ENCODE data around the gene MDGA2. TPM values are rescaled to one million over a fixed set of nuclear protein-coding genes. Genes with fewer than 3 reads are reported as not detected.
"Not testable (repeated sequence)": the region's sequence is repeated elsewhere in the genome, so short reads cannot be mapped to it uniquely, and the experiment has no call there.

MDGA2 gene
- total RNA-seq, 1 donor: not detected

GRCh38 chr14:47226877-47227520 lies 448.4 kb downstream of the MDGA2 start:
- no peaks in the 10 kb centered on the region for H3K27me3 ChIP-seq (ENCODE audit: insufficient read depth, low read length)
- no peaks in the 10 kb centered on the region for H3K9me3 ChIP-seq (ENCODE audit: low read depth, low read length)
- H3K4me3 ChIP-seq (ENCODE audit: low read length): no peak overlapping the region
- peaks cover 4% of the 10 kb centered on the region for H3K4me1 ChIP-seq (ENCODE audit: insufficient read depth, low read length)

GRCh38 chr14:47223656-47224055 lies 451.7 kb downstream of the MDGA2 start:
- Histone ChIP-seq H3K4me1 (ENCODE audit: insufficient read depth, low read length) (peaks cover 4% of the 10 kb centered on the region), H3K27me3 (ENCODE audit: insufficient read depth, low read length) (no peaks in the 10 kb centered on the region), H3K9me3 (ENCODE audit: low read depth, low read length) (no peaks in the 10 kb centered on the region), H3K4me3 (ENCODE audit: low read length) (no peak overlapping the region)

GRCh38 chr14:47220096-47220495 lies 455.3 kb downstream of the MDGA2 start:
- Histone ChIP-seq H3K4me1 (ENCODE audit: insufficient read depth, low read length) (no peaks in the 10 kb centered on the region), H3K9me3 (ENCODE audit: low read depth, low read length) (no peaks in the 10 kb centered on the region), H3K27me3 (ENCODE audit: insufficient read depth, low read length) (no peaks in the 10 kb centered on the region), H3K4me3 (ENCODE audit: low read length) (no peak overlapping the region)

- Histone ChIP-seq H3K4me1 (ENCODE audit: insufficient read depth, low read length) (no peaks in the 10 kb centered on the region), H3K4me3 (ENCODE audit: low read length) (no peak overlapping the region), H3K27me3 (ENCODE audit: insufficient read depth, low read length) (no peaks in the 10 kb centered on the region), H3K9me3 (ENCODE audit: low read depth, low read length) (no peaks in the 10 kb centered on the region)
Observed at GRCh38 chr14:47211263-47211662, 464.1 kb downstream of the MDGA2 start.

GRCh38 chr14:47210099-47210498 lies 465.3 kb downstream of the MDGA2 start:
- Histone ChIP-seq H3K4me1 (ENCODE audit: insufficient read depth, low read length) (no peaks in the 10 kb centered on the region), H3K4me3 (ENCODE audit: low read length) (no peak overlapping the region), H3K9me3 (ENCODE audit: low read depth, low read length) (no peaks in the 10 kb centered on the region), H3K27me3 (ENCODE audit: insufficient read depth, low read length) (no peaks in the 10 kb centered on the region)

- Histone ChIP-seq H3K4me3 (ENCODE audit: low read length) (no peak overlapping the region), H3K4me1 (ENCODE audit: insufficient read depth, low read length) (no peaks in the 10 kb centered on the region), H3K27me3 (ENCODE audit: insufficient read depth, low read length) (no peaks in the 10 kb centered on the region), H3K9me3 (ENCODE audit: low read depth, low read length) (no peaks in the 10 kb centered on the region)
Observed at GRCh38 chr14:47208434-47208833, 467.0 kb downstream of the MDGA2 start.

GRCh38 chr14:47207617-47208016 lies 467.8 kb downstream of the MDGA2 start:
- Histone ChIP-seq H3K4me3 (ENCODE audit: low read length) (no peak overlapping the region), H3K4me1 (ENCODE audit: insufficient read depth, low read length) (no peaks in the 10 kb centered on the region), H3K27me3 (ENCODE audit: insufficient read depth, low read length) (no peaks in the 10 kb centered on the region), H3K9me3 (ENCODE audit: low read depth, low read length) (no peaks in the 10 kb centered on the region)

GRCh38 chr14:47200740-47201139 lies 474.7 kb downstream of the MDGA2 start:
- H3K4me1 ChIP-seq (ENCODE audit: insufficient read depth, low read length): no peaks in the 10 kb centered on the region
- no peaks in the 10 kb centered on the region for H3K27me3 ChIP-seq (ENCODE audit: insufficient read depth, low read length)
- H3K9me3 ChIP-seq (ENCODE audit: low read depth, low read length): no peaks in the 10 kb centered on the region
- no peak overlapping the region for H3K4me3 ChIP-seq (ENCODE audit: low read length)

- Histone ChIP-seq H3K9me3 (ENCODE audit: low read depth, low read length) (no peaks in the 10 kb centered on the region), H3K4me1 (ENCODE audit: insufficient read depth, low read length) (no peaks in the 10 kb centered on the region), H3K27me3 (ENCODE audit: insufficient read depth, low read length) (no peaks in the 10 kb centered on the region)
Observed at GRCh38 chr14:47195582-47195981, 479.8 kb downstream of the MDGA2 start.

GRCh38 chr14:47194055-47194454 lies 481.4 kb downstream of the MDGA2 start:
- H3K4me1 ChIP-seq (ENCODE audit: insufficient read depth, low read length): no peaks in the 10 kb centered on the region
- H3K9me3 ChIP-seq (ENCODE audit: low read depth, low read length): no peaks in the 10 kb centered on the region
- H3K27me3 ChIP-seq (ENCODE audit: insufficient read depth, low read length): no peaks in the 10 kb centered on the region
- H3K4me3 ChIP-seq (ENCODE audit: low read length): no peak overlapping the region

More at GRCh38 chr14:47195582-47195981, 479.8 kb downstream of the MDGA2 start:
- no peak overlapping the region for H3K4me3 ChIP-seq (ENCODE audit: low read length)

- H3K27me3 ChIP-seq (ENCODE audit: insufficient read depth, low read length); H3K4me3 ChIP-seq (ENCODE audit: low read length); H3K4me1 ChIP-seq (ENCODE audit: insufficient read depth, low read length); H3K9me3 ChIP-seq (ENCODE audit: low read depth, low read length): not testable (repeated sequence)
Observed at GRCh38 chr14:47192203-47192602, 483.2 kb downstream of the MDGA2 start.

- Histone ChIP-seq H3K4me1 (ENCODE audit: insufficient read depth, low read length) (no peaks in the 10 kb centered on the region), H3K9me3 (ENCODE audit: low read depth, low read length) (no peaks in the 10 kb centered on the region), H3K4me3 (ENCODE audit: low read length) (no peak overlapping the region), H3K27me3 (ENCODE audit: insufficient read depth, low read length) (no peaks in the 10 kb centered on the region)
Observed at GRCh38 chr14:47191700-47192099, 483.7 kb downstream of the MDGA2 start.

GRCh38 chr14:47189911-47190484 lies 485.4 kb downstream of the MDGA2 start:
- H3K9me3 ChIP-seq (ENCODE audit: low read depth, low read length): no peaks in the 10 kb centered on the region
- H3K4me3 ChIP-seq (ENCODE audit: low read length): no peak overlapping the region
- no peaks in the 10 kb centered on the region for H3K4me1 ChIP-seq (ENCODE audit: insufficient read depth, low read length)
- H3K27me3 ChIP-seq (ENCODE audit: insufficient read depth, low read length): no peaks in the 10 kb centered on the region

GRCh38 chr14:47186486-47186885 lies 488.9 kb downstream of the MDGA2 start:
- Histone ChIP-seq H3K4me1 (ENCODE audit: insufficient read depth, low read length) (no peaks in the 10 kb centered on the region), H3K4me3 (ENCODE audit: low read length) (no peak overlapping the region), H3K27me3 (ENCODE audit: insufficient read depth, low read length) (no peaks in the 10 kb centered on the region), H3K9me3 (ENCODE audit: low read depth, low read length) (no peaks in the 10 kb centered on the region)

GRCh38 chr14:47179906-47180305 lies 495.5 kb downstream of the MDGA2 start:
- Histone ChIP-seq H3K4me1 (ENCODE audit: insufficient read depth, low read length) (no peaks in the 10 kb centered on the region), H3K27me3 (ENCODE audit: insufficient read depth, low read length) (no peaks in the 10 kb centered on the region), H3K4me3 (ENCODE audit: low read length) (no peak overlapping the region), H3K9me3 (ENCODE audit: low read depth, low read length) (no peaks in the 10 kb centered on the region)

GRCh38 chr14:47171896-47172295 lies 503.5 kb downstream of the MDGA2 start:
- not testable (repeated sequence) for H3K4me1 ChIP-seq (ENCODE audit: insufficient read depth, low read length); H3K9me3 ChIP-seq (ENCODE audit: low read depth, low read length); H3K4me3 ChIP-seq (ENCODE audit: low read length); H3K27me3 ChIP-seq (ENCODE audit: insufficient read depth, low read length)
